Mesenchymal stem cell (in vitro differentiated cells and primary cell): Measurements from ENCODE around the gene RHOU.

Experiments
- DNase-seq: peaks from one replicate; pipeline ENCODE4 v3.0.0-alpha.2; 2013
- H2AFZ ChIP-seq: one replicate; pipeline ENCODE4 v1.6.1; 2013; ENCODE audit warnings: low read depth, mild to moderate bottlenecking, control low read depth, inconsistent platforms, low read length, moderate library complexity
- H2AK5ac ChIP-seq: 2 replicates; pipeline ENCODE4 v1.6.1; 2013; ENCODE audit warnings: low read length, moderate library complexity, mild to moderate bottlenecking, inconsistent platforms; ENCODE audit not compliant: severe bottlenecking
- H2BK120ac ChIP-seq: one replicate; pipeline ENCODE4 v1.6.1; 2013; ENCODE audit warnings: low read depth, mild to moderate bottlenecking, inconsistent platforms, low read length, moderate library complexity
- H2BK12ac ChIP-seq, 2 experiments: one replicate each; pipeline ENCODE4 v1.6.1; 2013; ENCODE audit warnings: inconsistent platforms in 2 of 2, low read length in 2 of 2, mild to moderate bottlenecking in 2 of 2, moderate library complexity in 2 of 2, control low read depth in 1 of 2
- H2BK15ac ChIP-seq: one replicate; pipeline ENCODE4 v1.6.1; 2013; ENCODE audit warnings: mild to moderate bottlenecking, low read depth, inconsistent platforms; ENCODE audit not compliant: poor library complexity, severe bottlenecking
- H2BK5ac ChIP-seq: 2 replicates; pipeline ENCODE4 v1.6.1; 2013; ENCODE audit warnings: low read depth, mild to moderate bottlenecking, low read length, control low read depth, inconsistent platforms; ENCODE audit not compliant: poor library complexity, severe bottlenecking
- H3K14ac ChIP-seq, 2 experiments: one replicate each; pipeline ENCODE4 v1.6.1; 2013; ENCODE audit warnings: inconsistent platforms in 2 of 2, low read length in 2 of 2, control low read depth in 1 of 2, mild to moderate bottlenecking in 1 of 2, moderate library complexity in 1 of 2
- H3K18ac ChIP-seq, 2 experiments: one replicate each; pipeline ENCODE4 v1.6.1; 2013; ENCODE audit warnings: inconsistent platforms in 2 of 2, low read length in 2 of 2, control low read depth in 1 of 2, low read depth in 1 of 2, mild to moderate bottlenecking in 1 of 2
- H3K23ac ChIP-seq, 2 experiments: one replicate each; pipeline ENCODE4 v1.6.1; 2013; ENCODE audit warnings: inconsistent platforms in 2 of 2, low read length in 2 of 2, mild to moderate bottlenecking in 2 of 2, moderate library complexity in 2 of 2, control low read depth in 1 of 2
- H3K27ac ChIP-seq: 2 replicates; pipeline ENCODE4 v1.5.1; 2013; ENCODE audit warnings: mild to moderate bottlenecking, moderate library complexity, low read length, control low read depth, inconsistent platforms; ENCODE audit not compliant: poor library complexity, severe bottlenecking
- H3K27me3 ChIP-seq, 2 experiments: 2 replicates each; pipeline versions ENCODE4 v1.6.1 to v1.7.0; 2013; ENCODE audit warnings: low read length in 2 of 2, mild to moderate bottlenecking in 2 of 2, moderate library complexity in 2 of 2, control low read depth in 1 of 2, inconsistent platforms in 1 of 2; ENCODE audit not compliant: control insufficient read depth in 1 of 2, insufficient read depth in 1 of 2
- H3K36me3 ChIP-seq, 2 experiments: 2 replicates each; pipeline versions ENCODE4 v1.6.1 to v1.7.0; 2013; ENCODE audit warnings: low read length in 2 of 2, control low read depth in 1 of 2, inconsistent platforms in 1 of 2, low read depth in 1 of 2, mild to moderate bottlenecking in 1 of 2; ENCODE audit not compliant: insufficient read depth in 2 of 2, control insufficient read depth in 1 of 2
- H3K4ac ChIP-seq, 2 experiments: one replicate each; pipeline ENCODE4 v1.6.1; 2013; ENCODE audit warnings: inconsistent platforms in 2 of 2, low read length in 2 of 2, mild to moderate bottlenecking in 2 of 2, moderate library complexity in 2 of 2, control low read depth in 1 of 2, low read depth in 1 of 2
- H3K4me1 ChIP-seq: 2 replicates; pipeline ENCODE4 v1.6.1; 2013; ENCODE audit warnings: low read depth, low read length, control low read depth; ENCODE audit not compliant: control insufficient read depth, insufficient read depth
- H3K4me2 ChIP-seq: 2 replicates; pipeline ENCODE4 v1.6.1; 2013; ENCODE audit warnings: low read length, mild to moderate bottlenecking, inconsistent platforms; ENCODE audit not compliant: poor library complexity, severe bottlenecking
- H3K4me3 ChIP-seq, 2 experiments: 2 replicates each; pipeline versions ENCODE4 v1.5.1 to v1.7.0; 2013; ENCODE audit warnings: low read length in 2 of 2, mild to moderate bottlenecking in 2 of 2, control low read depth in 1 of 2, low read depth in 1 of 2; ENCODE audit not compliant: insufficient read depth in 1 of 2
- H3K79me1 ChIP-seq: replicated peaks from 2 replicates; pipeline ENCODE4 v1.6.1; 2013; ENCODE audit warnings: mild to moderate bottlenecking, control low read depth, low read length, inconsistent platforms; ENCODE audit not compliant: poor library complexity, severe bottlenecking
- H3K9ac ChIP-seq: 2 replicates; pipeline ENCODE4 v1.7.0; 2013; ENCODE audit warnings: mild to moderate bottlenecking, low read length, moderate library complexity
- H3K9me3 ChIP-seq: 2 replicates; pipeline ENCODE4 v1.7.0; 2013; ENCODE audit warnings: mild to moderate bottlenecking, low read length; ENCODE audit not compliant: control insufficient read depth
- H4K8ac ChIP-seq: one replicate; pipeline ENCODE4 v1.6.1; 2013; ENCODE audit warnings: inconsistent platforms, mild to moderate bottlenecking, low read length, moderate library complexity
- H4K91ac ChIP-seq: one replicate; pipeline ENCODE4 v1.6.1; 2013; ENCODE audit warnings: mild to moderate bottlenecking, low read length, inconsistent platforms
- WGBS: methylation state at CpG from one replicate; pipeline ENCODE4 v1.1.7; 2013; ENCODE audit warnings: mixed read lengths; 5-methylcytosine and 5-hydroxymethylcytosine counted together

Gene RHOU

DNA sequence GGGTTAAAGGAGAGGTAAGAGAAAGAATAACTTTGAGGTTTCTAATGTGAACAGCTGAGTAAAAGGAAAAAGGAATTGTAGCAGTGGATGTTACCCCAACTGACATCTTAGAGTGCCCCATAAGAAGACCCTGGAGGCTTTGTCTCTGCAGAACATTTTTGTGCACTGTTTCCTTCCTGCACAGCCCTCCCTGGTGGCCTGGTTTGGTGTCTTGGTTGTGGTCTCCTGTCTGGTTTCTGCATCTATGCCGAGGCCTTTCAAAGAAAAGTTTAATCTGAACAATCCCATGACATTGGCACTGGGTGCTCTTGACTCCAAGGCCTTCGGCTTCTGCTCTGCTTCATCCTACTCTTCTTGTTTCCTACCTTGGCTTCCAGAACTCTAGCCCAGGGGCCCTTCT is 57.8 kb downstream of the RHOU start:
- H3K14ac ChIP-seq, result no peak overlapping the region
- no peak overlapping the region for H4K91ac ChIP-seq
- H3K79me1 ChIP-seq, result no peaks in the 10 kb centered on the region
- no peak overlapping the region for H2BK12ac ChIP-seq
- H3K27me3 ChIP-seq, result peaks cover 15 to 47% of the 10 kb centered on the region in 2 experiments
- H3K4me2 ChIP-seq, result no peak overlapping the region
- peaks cover 9% of the 10 kb centered on the region for H3K9me3 ChIP-seq
- no peak overlapping the region for H2BK15ac ChIP-seq
- H3K36me3 ChIP-seq, result no peaks in the 10 kb centered on the region
- no peak overlapping the region for H2AK5ac ChIP-seq
- no peak overlapping the region for H3K9ac ChIP-seq
- H4K8ac ChIP-seq, result no peak overlapping the region
- DNase-seq, result no peak
- H3K4ac ChIP-seq, result no peak overlapping the region
- no peak overlapping the region for H2BK5ac ChIP-seq
- H2AFZ ChIP-seq, result no peak overlapping the region
- H3K4me1 ChIP-seq, result peaks cover under 1% of the 10 kb centered on the region
- H3K27ac ChIP-seq, result no peak overlapping the region
- no peak overlapping the region for H3K23ac ChIP-seq
- H3K4me3 ChIP-seq, result no peak overlapping the region
- 67% methylated on average over 1 of the region's 2 CpGs for WGBS
- H2BK120ac ChIP-seq, result no peak overlapping the region
- H3K18ac ChIP-seq, result no peak overlapping the region

DNA sequence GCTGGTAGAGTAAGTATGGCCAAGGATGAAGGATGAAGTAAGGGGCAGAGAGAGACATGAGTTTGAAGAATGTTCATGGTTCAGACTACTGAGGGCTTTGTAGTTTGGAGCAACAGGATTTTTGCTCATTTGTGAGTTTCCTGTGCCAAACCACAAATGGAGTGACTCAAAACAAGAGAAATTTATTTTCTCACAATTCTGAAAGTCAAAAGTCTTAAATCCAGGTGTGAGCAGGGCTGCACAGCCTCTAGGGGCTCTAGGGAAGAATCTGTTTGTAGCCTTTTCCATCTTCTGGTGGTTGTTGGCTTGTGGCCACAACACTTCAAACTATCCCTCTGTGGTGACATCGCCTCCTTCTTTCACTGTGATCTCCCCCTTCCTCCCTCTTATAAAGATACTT is 58.9 kb downstream of the RHOU start:
- peaks cover 9% of the 10 kb centered on the region for H3K9me3 ChIP-seq
- WGBS, result 89% methylated on average over 1 of the region's 1 CpG

DNA sequence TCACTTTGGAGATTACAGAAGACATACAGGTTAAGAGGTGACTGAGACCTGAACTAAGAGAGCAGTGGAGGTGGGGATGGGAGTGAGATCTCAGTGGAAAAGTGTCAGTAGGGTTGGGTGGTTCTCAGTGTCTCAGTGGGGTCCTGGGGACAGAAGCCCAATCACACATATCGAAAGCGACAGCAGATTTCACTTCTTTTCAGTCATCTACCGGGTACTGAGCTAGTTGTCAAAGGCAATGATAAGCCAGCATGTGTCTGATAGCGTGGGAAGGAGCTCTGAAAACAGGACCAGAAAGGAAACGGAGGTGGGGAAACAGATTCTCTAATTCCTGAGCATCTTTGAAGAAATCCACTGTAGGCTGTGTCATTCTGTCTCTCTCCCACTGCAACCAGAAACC is 59.5 kb downstream of the RHOU start:
- no peak overlapping the region for H2BK15ac ChIP-seq

More for the DNA sequence above, 58.9 kb downstream of the RHOU start:
- Histone ChIP-seq H3K4ac (no peak overlapping the region), H3K4me1 (peaks cover 1% of the 10 kb centered on the region), H3K36me3 (no peaks in the 10 kb centered on the region), H2BK12ac (no peak overlapping the region), H3K4me3 (no peak overlapping the region), H2AK5ac (no peak overlapping the region), H2BK120ac (no peak overlapping the region), H3K79me1 (no peaks in the 10 kb centered on the region), H3K4me2 (no peak overlapping the region), H2BK15ac (no peak overlapping the region), H3K18ac (peak overlapping the region in 1 of 2 experiments; percentile 41), H4K91ac (no peak overlapping the region), H3K23ac (no peak overlapping the region), H4K8ac (no peak overlapping the region), H3K27me3 (peaks cover 10 to 43% of the 10 kb centered on the region in 2 experiments), H3K27ac (no peak overlapping the region), H3K9ac (no peak overlapping the region), H2BK5ac (no peak overlapping the region), H3K14ac (no peak overlapping the region), H2AFZ (no peak overlapping the region)
- DNase-seq, result no peak

DNA sequence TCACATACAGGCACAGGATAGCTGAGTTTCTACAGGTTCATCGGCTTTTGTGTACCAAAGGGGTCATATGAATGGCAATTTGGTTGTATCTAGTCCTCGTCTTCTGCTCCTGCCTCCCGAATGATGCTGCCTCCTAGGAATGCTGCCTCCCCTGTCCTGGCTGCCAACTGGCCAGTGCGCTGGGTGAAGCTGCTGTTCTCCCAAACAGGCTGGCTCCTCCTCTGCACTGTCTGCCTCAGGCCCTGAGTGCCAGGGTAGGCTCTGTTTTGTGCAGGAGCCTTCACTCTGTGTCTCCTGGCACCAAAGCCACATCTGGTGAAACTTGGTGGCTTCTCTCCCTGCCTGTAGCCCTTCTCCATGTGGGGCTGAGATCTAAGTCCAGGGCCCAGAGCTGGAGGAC is 60.3 kb downstream of the RHOU start:
- Histone ChIP-seq H3K4me3 (no peak overlapping the region), H3K18ac (no peak overlapping the region), H3K23ac (no peak overlapping the region), H2BK5ac (no peak overlapping the region), H3K14ac (no peak overlapping the region), H4K8ac (no peak overlapping the region), H2AK5ac (no peak overlapping the region), H2AFZ (no peak overlapping the region), H3K9ac (no peak overlapping the region), H3K4me1 (peaks cover 1% of the 10 kb centered on the region), H3K36me3 (no peaks in the 10 kb centered on the region), H3K27ac (no peak overlapping the region), H4K91ac (no peak overlapping the region), H3K79me1 (no peaks in the 10 kb centered on the region), H3K4ac (no peak overlapping the region), H3K4me2 (no peak overlapping the region), H3K27me3 (peaks cover 4 to 43% of the 10 kb centered on the region in 2 experiments), H2BK120ac (no peak overlapping the region), H2BK12ac (no peak overlapping the region), H2BK15ac (no peak overlapping the region), H3K9me3 (peaks cover 9% of the 10 kb centered on the region)
- no peak for DNase-seq
- WGBS, result 74% methylated on average over 4 of the region's 4 CpGs

More for the DNA sequence above, 59.5 kb downstream of the RHOU start:
- Histone ChIP-seq H3K79me1 (no peaks in the 10 kb centered on the region), H3K27me3 (peaks cover 10 to 49% of the 10 kb centered on the region in 2 experiments), H3K23ac (no peak overlapping the region), H2BK120ac (no peak overlapping the region), H3K4me1 (peaks cover 1% of the 10 kb centered on the region), H4K91ac (no peak overlapping the region), H3K4ac (no peak overlapping the region), H2AFZ (no peak overlapping the region), H3K4me2 (no peak overlapping the region), H3K9ac (no peak overlapping the region), H3K4me3 (no peak overlapping the region), H3K9me3 (peaks cover 9% of the 10 kb centered on the region), H2BK5ac (no peak overlapping the region), H2AK5ac (no peak overlapping the region), H4K8ac (no peak overlapping the region), H3K27ac (no peak overlapping the region), H3K18ac (no peak overlapping the region), H3K36me3 (no peaks in the 10 kb centered on the region), H3K14ac (no peak overlapping the region), H2BK12ac (no peak overlapping the region)
- 86% methylated on average over 4 of the region's 5 CpGs for WGBS
- DNase-seq, result no peak
